ENCODE results near the gene FSTL5. TPM values are rescaled to one million over a fixed set of nuclear protein-coding genes. Genes with fewer than 3 reads are reported as not detected.

FSTL5 gene
- total RNA-seq, 2 experiments from 2014 or later = not detected

DNA sequence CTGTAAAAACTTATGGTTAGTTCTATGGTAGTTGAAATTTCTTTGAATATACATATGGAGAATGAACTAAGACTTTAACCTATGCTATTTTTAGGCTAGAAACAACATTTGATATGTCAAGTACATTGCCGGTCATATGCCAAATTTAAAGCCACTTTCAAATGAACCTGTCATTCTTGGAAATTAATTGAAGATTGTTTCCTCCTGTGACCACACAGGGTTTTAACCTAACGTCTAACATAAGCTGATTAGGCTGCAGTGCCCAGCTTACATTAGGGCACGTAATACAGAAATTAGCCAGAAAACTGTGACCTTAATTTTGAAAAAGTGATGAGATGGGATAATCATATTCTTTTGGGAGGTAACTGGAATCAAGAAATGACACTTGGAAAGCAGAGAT lies 645.9 kb downstream of the FSTL5 start:
- DNase-seq (no peak), ATAC-seq (no peak)
- ChIA-PET POLR2A (no interaction called here), CTCF (no interaction called here)
- Mint-ChIP-seq H3K27me3 (ENCODE audit: low read depth) (no peaks in the 10 kb centered on the region), H3K9me3 (ENCODE audit: insufficient read depth) (no peaks in the 10 kb centered on the region), H3K27ac (no peak overlapping the region), H3K36me3 (ENCODE audit: low read depth) (no peaks in the 10 kb centered on the region), H3K4me3 (no peak overlapping the region), H3K4me1 (ENCODE audit: low read depth) (no peaks in the 10 kb centered on the region)

DNA sequence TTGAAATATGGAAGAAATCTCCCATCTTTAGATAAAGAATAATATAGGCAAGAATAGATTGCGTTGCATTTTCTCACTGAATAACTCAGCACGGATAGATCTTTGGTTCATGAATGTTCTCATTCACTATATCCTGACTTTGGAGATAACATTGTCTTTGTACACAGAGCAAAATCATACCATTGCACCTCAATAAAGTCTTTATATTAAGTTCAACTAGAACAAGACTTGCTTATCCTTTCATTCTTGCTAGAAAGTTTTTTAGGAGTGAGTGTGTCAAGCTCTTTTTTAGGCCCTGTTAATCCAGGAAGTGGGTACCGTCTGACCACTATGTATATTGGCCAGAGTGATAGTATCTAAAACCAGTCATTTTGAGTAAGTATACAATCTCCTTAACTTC lies 658.7 kb downstream of the FSTL5 start:
- H3K27me3 Mint-ChIP-seq (ENCODE audit: low read depth) = no peaks in the 10 kb centered on the region
- H3K4me1 Mint-ChIP-seq (ENCODE audit: low read depth) = no peaks in the 10 kb centered on the region
- DNase-seq = no peak
- ChIA-PET CTCF (no interaction called here), POLR2A (no interaction called here)
- H3K36me3 Mint-ChIP-seq (ENCODE audit: low read depth) = no peaks in the 10 kb centered on the region
- H3K27ac Mint-ChIP-seq = no peak overlapping the region
- no peaks in the 10 kb centered on the region for H3K9me3 Mint-ChIP-seq (ENCODE audit: insufficient read depth)
- no peak overlapping the region for H3K4me3 Mint-ChIP-seq
- no peak for ATAC-seq

DNA sequence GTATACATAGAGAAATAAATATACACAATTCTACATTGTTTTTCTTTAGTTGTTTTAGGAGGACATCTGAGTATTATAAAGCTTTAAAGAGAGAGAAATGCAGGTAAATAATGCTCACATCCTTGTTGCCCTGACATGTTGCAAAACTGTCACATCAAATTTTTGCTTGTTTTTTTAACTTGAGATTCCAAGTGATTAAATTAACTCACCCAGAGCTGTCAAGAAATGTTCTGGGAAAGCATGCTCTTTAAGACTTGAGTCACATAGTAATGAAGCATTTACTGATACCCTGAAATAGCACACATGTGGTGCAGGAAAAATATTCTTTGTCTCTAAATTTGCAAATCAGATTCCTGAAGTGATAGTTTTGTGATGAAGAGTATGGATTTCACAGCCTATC lies 665.6 kb downstream of the FSTL5 start:
- DNase-seq = no peak
- POLR2A ChIA-PET = no interaction called here
- no peaks in the 10 kb centered on the region for H3K9me3 Mint-ChIP-seq (ENCODE audit: insufficient read depth)
- CTCF ChIA-PET = no interaction called here
- no peak overlapping the region for H3K4me3 Mint-ChIP-seq
- no peak overlapping the region for H3K27ac Mint-ChIP-seq
- H3K36me3 Mint-ChIP-seq (ENCODE audit: low read depth) = no peaks in the 10 kb centered on the region
- no peaks in the 10 kb centered on the region for H3K27me3 Mint-ChIP-seq (ENCODE audit: low read depth)
- H3K4me1 Mint-ChIP-seq (ENCODE audit: low read depth) = no peaks in the 10 kb centered on the region
- ATAC-seq = no peak

DNA sequence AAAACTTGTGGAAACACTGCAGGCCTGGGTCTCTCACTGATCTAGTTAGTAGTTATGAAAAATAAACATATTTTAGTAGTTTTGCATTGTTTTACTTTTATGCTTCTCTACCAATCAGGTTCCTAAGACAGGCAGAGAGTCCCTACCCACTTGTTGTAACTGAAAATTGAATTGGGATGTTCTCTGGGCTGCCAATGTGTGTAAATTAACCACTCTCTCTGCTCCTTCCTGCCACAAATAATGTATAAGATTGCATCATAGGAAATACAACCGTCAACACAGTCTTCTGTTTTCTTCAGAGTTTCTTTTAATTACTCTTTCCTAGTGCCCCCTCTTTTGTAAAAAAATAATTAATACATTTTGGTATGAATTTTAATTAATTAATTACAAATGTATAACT lies 677.3 kb downstream of the FSTL5 start:
- H3K27me3 Mint-ChIP-seq (ENCODE audit: low read depth) = no peaks in the 10 kb centered on the region
- peaks cover 8% of the 10 kb centered on the region for H3K9me3 Mint-ChIP-seq (ENCODE audit: insufficient read depth)
- H3K4me1 Mint-ChIP-seq (ENCODE audit: low read depth) = no peaks in the 10 kb centered on the region
- no peak for ATAC-seq
- no peak for DNase-seq
- ChIA-PET CTCF (no interaction called here), POLR2A (no interaction called here)
- no peak overlapping the region for H3K27ac Mint-ChIP-seq
- H3K4me3 Mint-ChIP-seq = no peak overlapping the region
- H3K36me3 Mint-ChIP-seq (ENCODE audit: low read depth) = no peaks in the 10 kb centered on the region

DNA sequence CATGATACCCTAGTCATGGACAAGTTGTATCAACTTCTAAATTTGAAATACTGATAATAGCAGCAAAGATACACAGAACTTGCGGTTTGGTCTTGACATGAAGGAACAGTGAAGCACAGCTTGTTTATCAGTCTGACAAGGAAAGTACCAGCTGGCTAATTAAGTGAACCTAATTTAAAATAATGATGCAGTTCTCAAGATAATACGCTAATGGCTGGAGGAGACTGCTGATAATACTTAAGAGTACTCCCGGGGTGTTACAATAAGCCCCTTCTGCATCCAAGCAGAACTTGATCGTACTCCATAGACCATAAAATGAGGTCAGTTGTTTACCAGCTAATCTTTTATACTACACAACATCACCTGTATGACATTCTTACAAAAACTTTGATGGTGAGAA lies 697.5 kb downstream of the FSTL5 start:
- H3K27ac Mint-ChIP-seq = no peak overlapping the region
- peaks cover 10% of the 10 kb centered on the region for H3K9me3 Mint-ChIP-seq (ENCODE audit: insufficient read depth)

DNA sequence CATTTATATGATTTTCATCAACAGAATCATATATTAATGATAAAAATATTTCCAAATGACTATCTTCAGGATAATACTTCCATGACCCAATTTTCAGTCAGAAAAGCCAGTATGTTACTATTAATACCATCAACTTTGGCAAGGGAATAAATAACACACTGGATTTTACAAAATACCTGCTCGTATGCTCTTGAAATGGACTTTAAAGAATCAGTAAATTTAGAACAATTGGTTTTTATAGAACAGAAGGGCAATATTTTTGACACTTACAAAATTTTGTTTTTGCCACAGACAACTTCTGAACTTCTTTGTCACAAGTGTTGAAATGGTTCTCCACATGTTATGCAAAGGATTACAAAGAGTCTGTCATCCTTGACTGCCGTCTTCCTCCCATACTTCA lies 700.4 kb downstream of the FSTL5 start:
- no peak for ATAC-seq
- ChIA-PET CTCF (no interaction called here), POLR2A (no interaction called here)
- no peaks in the 10 kb centered on the region for H3K4me1 Mint-ChIP-seq (ENCODE audit: low read depth)
- peaks cover 7% of the 10 kb centered on the region for H3K9me3 Mint-ChIP-seq (ENCODE audit: insufficient read depth)
- no peak overlapping the region for H3K4me3 Mint-ChIP-seq
- no peak overlapping the region for H3K27ac Mint-ChIP-seq
- DNase-seq = no peak
- H3K36me3 Mint-ChIP-seq (ENCODE audit: low read depth) = no peaks in the 10 kb centered on the region
- no peaks in the 10 kb centered on the region for H3K27me3 Mint-ChIP-seq (ENCODE audit: low read depth)

More for the DNA sequence above, 697.5 kb downstream of the FSTL5 start:
- CTCF ChIA-PET = no interaction called here
- H3K36me3 Mint-ChIP-seq (ENCODE audit: low read depth) = no peaks in the 10 kb centered on the region
- POLR2A ChIA-PET = no interaction called here
- H3K4me1 Mint-ChIP-seq (ENCODE audit: low read depth) = no peaks in the 10 kb centered on the region
- DNase-seq (no peak), ATAC-seq (no peak)
- no peak overlapping the region for H3K4me3 Mint-ChIP-seq
- no peaks in the 10 kb centered on the region for H3K27me3 Mint-ChIP-seq (ENCODE audit: low read depth)

DNA sequence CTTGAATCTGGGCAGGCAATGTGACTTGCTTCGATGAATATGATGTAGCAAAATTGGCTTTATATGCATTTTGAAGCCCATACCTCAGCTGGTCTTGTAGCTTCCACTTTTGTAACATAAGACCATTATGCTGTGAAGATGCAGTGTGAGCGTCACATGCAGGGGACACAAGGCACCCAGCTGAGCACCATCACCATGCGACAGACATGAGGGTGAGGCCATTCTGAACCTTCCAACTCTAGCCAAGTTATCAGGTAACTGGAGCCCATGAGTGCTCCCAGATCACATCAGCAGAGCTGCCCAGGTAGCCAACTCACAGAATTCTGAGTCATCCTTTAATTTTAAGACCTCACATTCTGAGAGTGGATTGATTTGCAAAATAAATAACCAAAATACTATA lies 705.9 kb downstream of the FSTL5 start:
- POLR2A ChIA-PET = no interaction called here
- no peak overlapping the region for H3K4me3 Mint-ChIP-seq
- H3K4me1 Mint-ChIP-seq (ENCODE audit: low read depth) = no peaks in the 10 kb centered on the region
- DNase-seq (no peak), ATAC-seq (no peak)
- no peaks in the 10 kb centered on the region for H3K27me3 Mint-ChIP-seq (ENCODE audit: low read depth)
- H3K9me3 Mint-ChIP-seq (ENCODE audit: insufficient read depth) = peaks cover 7% of the 10 kb centered on the region
- no peaks in the 10 kb centered on the region for H3K36me3 Mint-ChIP-seq (ENCODE audit: low read depth)
- H3K27ac Mint-ChIP-seq = no peak overlapping the region
- CTCF ChIA-PET = no interaction called here

DNA sequence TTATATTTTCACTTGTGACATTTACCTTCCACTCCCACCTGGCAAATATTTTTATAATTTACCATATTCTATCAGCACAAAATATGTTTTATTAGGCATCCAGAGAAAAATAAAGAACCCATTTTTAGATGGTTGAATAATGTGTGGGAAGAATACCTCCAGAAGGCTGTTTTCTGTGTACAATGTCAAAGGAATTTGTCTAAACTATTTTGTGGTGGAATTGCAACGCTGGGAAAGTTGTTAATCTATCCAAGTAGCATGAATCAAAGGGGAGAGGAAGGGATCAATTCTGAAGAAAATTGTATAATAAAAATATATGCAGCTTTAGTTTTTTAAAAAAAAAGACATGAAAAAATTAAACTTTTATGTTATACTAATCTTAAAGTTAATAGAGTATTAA lies 706.5 kb downstream of the FSTL5 start:
- Mint-ChIP-seq H3K9me3 (ENCODE audit: insufficient read depth) (peaks cover 2% of the 10 kb centered on the region), H3K4me1 (ENCODE audit: low read depth) (no peaks in the 10 kb centered on the region), H3K4me3 (no peak overlapping the region), H3K27me3 (ENCODE audit: low read depth) (no peaks in the 10 kb centered on the region), H3K27ac (no peak overlapping the region), H3K36me3 (ENCODE audit: low read depth) (no peaks in the 10 kb centered on the region)
- DNase-seq (no peak), ATAC-seq (no peak)
- ChIA-PET CTCF (no interaction called here), POLR2A (no interaction called here)

DNA sequence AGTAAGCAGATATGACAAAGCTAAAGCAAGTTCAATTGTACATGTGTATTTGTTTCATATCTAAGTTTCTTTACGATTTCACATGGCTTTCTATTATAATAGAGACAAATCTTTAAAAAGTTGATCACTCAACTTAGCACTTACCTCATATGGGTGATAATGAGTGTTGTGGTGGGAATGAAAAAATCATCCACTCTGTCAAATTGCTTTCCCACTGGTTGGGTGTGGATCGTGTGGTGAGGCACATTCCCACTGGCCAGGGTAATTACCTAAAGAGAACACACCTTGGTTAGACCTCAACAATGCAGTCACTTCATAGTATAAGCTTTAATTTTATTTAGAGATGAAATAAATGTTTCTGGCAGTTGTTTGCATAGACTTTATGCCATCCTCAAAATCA lies 708.9 kb downstream of the FSTL5 start:
- no peaks in the 10 kb centered on the region for H3K27me3 Mint-ChIP-seq (ENCODE audit: low read depth)
- no peaks in the 10 kb centered on the region for H3K9me3 Mint-ChIP-seq (ENCODE audit: insufficient read depth)
- no peak overlapping the region for H3K27ac Mint-ChIP-seq
- no peak overlapping the region for H3K4me3 Mint-ChIP-seq
- no peaks in the 10 kb centered on the region for H3K4me1 Mint-ChIP-seq (ENCODE audit: low read depth)
- ChIA-PET POLR2A (no interaction called here), CTCF (no interaction called here)
- ATAC-seq (no peak), DNase-seq (no peak)
- H3K36me3 Mint-ChIP-seq (ENCODE audit: low read depth) = no peaks in the 10 kb centered on the region

DNA sequence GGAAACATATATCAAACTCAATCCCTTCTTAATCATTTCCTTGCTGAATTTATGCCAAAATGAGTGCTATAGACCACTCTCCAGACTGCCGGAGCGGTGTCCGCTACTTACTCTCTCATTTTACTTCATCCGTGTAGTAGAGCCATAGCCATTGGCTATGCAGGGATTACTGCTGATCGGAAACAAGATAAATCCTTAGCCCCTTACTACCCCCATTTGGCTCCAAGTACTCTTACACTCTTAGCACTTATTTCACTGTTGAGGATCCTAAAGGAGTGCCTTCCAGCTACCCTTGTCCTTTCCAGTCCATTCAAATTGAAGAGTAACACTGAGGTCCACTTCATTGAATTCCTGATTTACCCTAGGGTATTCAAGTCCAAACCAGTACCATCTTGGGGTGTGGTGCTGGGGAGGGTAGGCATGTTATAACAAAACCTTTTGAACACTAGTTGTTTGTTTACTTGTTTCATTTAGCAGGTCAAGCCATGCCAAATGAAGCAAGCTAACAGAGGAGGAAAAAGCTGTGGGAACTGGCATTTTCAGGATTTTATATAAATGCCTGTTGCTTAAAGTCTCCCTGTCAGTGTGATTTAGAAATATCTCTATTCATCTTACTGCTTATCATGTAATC lies 715.1 kb downstream of the FSTL5 start:
- Mint-ChIP-seq H3K27ac (no peak overlapping the region), H3K4me3 (no peak overlapping the region), H3K27me3 (ENCODE audit: low read depth) (no peaks in the 10 kb centered on the region), H3K36me3 (ENCODE audit: low read depth) (no peaks in the 10 kb centered on the region), H3K9me3 (ENCODE audit: insufficient read depth) (no peaks in the 10 kb centered on the region), H3K4me1 (ENCODE audit: low read depth) (no peaks in the 10 kb centered on the region)
- DNase-seq = no peak
- POLR2A ChIA-PET = no interaction called here
- CTCF ChIA-PET = no interaction called here
- ATAC-seq = no peak

DNA sequence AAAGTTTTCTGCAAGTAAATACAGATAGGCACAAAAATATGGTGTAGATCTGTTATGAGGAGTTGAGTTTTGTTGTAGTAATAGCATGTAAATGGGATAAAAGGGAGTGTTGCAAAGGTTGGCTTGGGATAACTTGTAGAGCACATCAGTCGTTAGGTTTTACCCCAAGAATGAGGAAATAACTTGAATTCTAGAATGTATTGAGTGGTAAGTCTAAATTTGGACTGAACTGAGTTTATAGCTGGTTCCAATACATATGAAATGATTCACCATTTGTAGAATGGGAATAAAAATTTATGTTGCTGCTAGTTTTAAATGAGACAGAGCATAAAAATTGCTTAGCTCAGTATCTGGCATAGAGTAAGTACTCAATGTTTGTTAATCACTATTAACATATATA lies 719.2 kb downstream of the FSTL5 start:
- H3K27ac Mint-ChIP-seq = no peak overlapping the region

DNA sequence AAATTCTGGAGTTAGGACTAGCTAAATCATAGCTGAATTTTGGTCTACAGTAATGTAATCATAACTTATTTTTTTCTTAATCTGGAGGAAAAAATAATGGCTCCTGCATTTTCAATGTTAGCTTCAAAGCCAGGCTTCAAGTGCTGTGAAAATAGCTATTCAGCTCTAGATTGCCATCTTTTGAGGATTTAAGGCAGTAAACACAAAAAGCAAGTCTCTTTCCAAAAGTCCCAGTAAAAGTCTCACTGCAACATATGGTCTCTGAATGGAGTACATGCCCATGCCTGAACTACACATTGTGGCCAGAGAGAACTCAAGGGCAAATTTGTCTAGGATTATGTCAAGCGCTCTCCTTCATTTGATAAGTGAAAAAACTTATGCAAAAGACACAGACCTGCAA lies 720.9 kb downstream of the FSTL5 start:
- ATAC-seq (no peak), DNase-seq (no peak)
- H3K27me3 Mint-ChIP-seq (ENCODE audit: low read depth) = no peaks in the 10 kb centered on the region
- H3K9me3 Mint-ChIP-seq (ENCODE audit: insufficient read depth) = no peaks in the 10 kb centered on the region
- H3K4me3 Mint-ChIP-seq = no peak overlapping the region
- no peaks in the 10 kb centered on the region for H3K4me1 Mint-ChIP-seq (ENCODE audit: low read depth)
- H3K27ac Mint-ChIP-seq = no peak overlapping the region
- no peaks in the 10 kb centered on the region for H3K36me3 Mint-ChIP-seq (ENCODE audit: low read depth)
- ChIA-PET CTCF (no interaction called here), POLR2A (no interaction called here)

More for the DNA sequence above, 719.2 kb downstream of the FSTL5 start:
- ChIA-PET CTCF (no interaction called here), POLR2A (no interaction called here)
- no peaks in the 10 kb centered on the region for H3K9me3 Mint-ChIP-seq (ENCODE audit: insufficient read depth)
- H3K4me3 Mint-ChIP-seq = no peak overlapping the region
- no peaks in the 10 kb centered on the region for H3K4me1 Mint-ChIP-seq (ENCODE audit: low read depth)
- DNase-seq = no peak
- H3K36me3 Mint-ChIP-seq (ENCODE audit: low read depth) = no peaks in the 10 kb centered on the region
- H3K27me3 Mint-ChIP-seq (ENCODE audit: low read depth) = no peaks in the 10 kb centered on the region
- ATAC-seq = no peak

DNA sequence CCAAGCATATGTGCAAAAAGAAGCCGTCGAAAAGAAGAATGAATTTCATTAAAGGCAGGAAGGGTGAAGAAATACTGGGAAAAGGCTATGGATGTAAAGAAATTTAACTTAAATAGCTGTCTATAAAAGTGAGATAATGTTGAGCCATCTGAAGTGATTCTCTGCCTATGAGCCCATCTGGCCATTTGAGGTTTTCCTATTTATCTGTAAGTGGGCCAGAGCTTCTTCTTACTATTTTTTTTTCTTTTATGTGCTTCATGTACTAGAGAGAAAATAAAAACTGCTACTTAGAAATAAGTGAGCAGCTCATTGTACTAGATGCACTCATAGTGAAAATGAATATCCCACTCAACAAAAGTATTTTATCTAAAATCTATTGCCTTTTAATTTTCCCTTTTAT lies 725.7 kb downstream of the FSTL5 start:
- Mint-ChIP-seq H3K27me3 (ENCODE audit: low read depth) (no peaks in the 10 kb centered on the region), H3K4me1 (ENCODE audit: low read depth) (no peaks in the 10 kb centered on the region)

More for the DNA sequence above, 725.7 kb downstream of the FSTL5 start:
- ATAC-seq = no peak
- no peak overlapping the region for H3K27ac Mint-ChIP-seq
- POLR2A ChIA-PET = no interaction called here
- CTCF ChIA-PET = no interaction called here
- no peaks in the 10 kb centered on the region for H3K36me3 Mint-ChIP-seq (ENCODE audit: low read depth)
- no peak for DNase-seq
- H3K4me3 Mint-ChIP-seq = no peak overlapping the region
- H3K9me3 Mint-ChIP-seq (ENCODE audit: insufficient read depth) = peaks cover 4% of the 10 kb centered on the region
